GM12873 (cell line): Measurements from ENCODE around the gene ASPSCR1.

Source experiments
- TF ChIP-seq, protein P1 (sequence below): IDR thresholded peaks from 2 replicates; pipeline ENCODE4 v1.5.1; 2012; ENCODE audit warnings: low read depth, mild to moderate bottlenecking, moderate library complexity, low read length, control low read depth; ENCODE audit not compliant: insufficient read depth; ENCODE audit errors: missing control alignments

Gene ASPSCR1

DNA sequence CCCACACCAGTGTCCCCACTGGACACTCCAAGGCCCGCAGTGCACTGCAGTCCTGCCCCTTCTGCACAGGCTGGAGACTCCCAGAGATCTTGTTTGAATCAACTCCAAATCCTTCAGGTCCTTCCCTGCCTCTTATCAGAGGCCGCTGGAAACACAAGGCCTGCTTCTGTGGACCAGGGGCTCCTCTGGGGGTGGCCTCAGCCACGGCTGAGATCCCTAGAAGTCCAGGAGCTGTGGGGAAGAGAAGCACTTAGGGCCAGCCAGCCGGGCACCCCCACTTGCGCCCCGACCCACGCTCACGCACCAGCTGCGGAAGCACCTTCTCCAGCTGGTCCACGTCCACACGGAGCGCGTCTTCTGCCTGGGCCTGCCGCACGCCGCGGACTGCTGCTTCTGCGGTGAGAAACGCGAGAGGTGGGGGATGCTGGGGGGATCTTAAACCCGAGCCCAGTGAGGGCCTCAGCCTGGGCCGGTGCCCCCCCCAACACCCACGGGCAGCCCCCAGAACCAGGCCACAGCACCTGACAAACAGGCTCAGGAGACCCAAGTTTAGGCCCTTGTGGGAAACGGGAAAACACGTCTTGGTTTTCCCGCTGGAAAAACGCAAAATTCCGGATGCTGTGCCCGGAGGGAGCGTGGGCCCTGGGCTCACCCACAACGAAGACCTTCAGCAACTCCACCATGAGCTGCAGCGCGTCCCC is 41.7 kb downstream of the ASPSCR1 start:
- TF ChIP-seq, protein P1, sequence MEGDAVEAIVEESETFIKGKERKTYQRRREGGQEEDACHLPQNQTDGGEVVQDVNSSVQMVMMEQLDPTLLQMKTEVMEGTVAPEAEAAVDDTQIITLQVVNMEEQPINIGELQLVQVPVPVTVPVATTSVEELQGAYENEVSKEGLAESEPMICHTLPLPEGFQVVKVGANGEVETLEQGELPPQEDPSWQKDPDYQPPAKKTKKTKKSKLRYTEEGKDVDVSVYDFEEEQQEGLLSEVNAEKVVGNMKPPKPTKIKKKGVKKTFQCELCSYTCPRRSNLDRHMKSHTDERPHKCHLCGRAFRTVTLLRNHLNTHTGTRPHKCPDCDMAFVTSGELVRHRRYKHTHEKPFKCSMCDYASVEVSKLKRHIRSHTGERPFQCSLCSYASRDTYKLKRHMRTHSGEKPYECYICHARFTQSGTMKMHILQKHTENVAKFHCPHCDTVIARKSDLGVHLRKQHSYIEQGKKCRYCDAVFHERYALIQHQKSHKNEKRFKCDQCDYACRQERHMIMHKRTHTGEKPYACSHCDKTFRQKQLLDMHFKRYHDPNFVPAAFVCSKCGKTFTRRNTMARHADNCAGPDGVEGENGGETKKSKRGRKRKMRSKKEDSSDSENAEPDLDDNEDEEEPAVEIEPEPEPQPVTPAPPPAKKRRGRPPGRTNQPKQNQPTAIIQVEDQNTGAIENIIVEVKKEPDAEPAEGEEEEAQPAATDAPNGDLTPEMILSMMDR = no peak

DNA sequence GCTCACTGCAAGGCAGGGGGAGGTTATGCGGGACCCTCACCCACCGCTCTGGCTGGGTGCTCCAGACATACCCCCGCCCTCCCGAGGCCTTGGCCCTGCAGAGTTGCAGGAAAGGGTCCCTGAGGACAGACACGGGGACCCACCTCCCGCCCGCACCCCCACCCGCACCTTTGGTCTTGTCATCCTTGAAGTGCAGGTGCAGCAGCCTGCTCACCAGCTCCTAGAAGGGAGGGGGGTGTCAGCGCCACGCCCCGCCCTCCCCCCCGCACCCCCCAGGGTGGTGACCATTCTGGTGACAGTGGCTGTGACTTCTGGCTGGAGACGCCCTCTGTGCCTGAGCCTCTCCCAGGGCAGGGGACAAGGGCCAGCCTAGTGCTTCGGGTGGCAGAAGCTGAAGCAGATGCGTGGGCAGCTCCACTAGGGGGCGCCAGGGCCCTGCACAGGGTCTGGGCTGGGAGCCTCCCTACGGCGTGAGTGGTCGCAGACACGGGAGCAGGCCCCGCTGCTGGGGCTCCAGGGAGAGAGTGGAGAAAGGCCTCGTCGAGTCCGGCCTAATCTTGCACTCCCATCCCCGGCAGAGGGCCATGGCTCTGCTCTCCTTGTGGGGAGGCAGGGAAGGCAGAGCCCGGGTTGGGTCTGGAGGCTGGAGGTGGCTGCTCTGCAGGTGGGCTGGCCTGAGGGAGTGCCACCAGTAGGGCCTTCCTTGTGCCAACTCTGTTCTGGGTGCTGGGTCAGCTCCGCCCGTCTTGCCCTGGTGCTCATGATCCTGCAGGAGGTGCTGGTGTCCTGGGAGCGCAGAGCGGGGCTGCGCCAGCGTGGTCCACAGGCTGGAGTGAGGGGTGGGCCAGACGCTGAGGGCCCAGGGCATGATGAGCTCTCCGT is 42.5 kb downstream of the ASPSCR1 start:
- TF ChIP-seq, protein P1 = peak; percentile 93

DNA sequence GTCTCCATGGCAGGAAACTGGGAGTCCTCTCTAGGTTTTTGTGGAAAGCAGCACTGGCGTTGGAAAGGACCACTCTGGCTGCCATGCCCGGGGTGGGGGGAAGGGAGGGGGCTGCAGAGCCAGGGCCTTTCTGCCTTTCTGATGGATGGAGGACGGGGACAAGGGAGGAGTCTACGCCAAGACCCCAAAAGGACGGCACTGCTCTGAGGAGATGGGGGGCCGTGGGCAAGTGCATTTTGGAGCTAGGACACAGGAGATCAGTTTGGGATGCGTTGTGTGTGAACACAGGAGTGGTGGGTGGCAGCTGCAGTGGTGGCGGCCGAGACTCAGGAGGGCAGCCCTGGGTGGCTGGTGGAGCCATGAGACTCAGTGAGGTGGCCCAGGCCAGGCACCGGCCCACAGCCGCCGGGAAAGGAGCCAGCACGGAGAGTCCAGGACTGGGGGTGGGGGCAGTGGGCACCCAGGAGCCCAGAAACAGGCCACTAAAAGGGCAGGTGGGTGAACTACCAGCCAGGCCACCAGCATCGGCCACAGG is 43.2 kb downstream of the ASPSCR1 start:
- TF ChIP-seq, protein P1 = no peak

DNA sequence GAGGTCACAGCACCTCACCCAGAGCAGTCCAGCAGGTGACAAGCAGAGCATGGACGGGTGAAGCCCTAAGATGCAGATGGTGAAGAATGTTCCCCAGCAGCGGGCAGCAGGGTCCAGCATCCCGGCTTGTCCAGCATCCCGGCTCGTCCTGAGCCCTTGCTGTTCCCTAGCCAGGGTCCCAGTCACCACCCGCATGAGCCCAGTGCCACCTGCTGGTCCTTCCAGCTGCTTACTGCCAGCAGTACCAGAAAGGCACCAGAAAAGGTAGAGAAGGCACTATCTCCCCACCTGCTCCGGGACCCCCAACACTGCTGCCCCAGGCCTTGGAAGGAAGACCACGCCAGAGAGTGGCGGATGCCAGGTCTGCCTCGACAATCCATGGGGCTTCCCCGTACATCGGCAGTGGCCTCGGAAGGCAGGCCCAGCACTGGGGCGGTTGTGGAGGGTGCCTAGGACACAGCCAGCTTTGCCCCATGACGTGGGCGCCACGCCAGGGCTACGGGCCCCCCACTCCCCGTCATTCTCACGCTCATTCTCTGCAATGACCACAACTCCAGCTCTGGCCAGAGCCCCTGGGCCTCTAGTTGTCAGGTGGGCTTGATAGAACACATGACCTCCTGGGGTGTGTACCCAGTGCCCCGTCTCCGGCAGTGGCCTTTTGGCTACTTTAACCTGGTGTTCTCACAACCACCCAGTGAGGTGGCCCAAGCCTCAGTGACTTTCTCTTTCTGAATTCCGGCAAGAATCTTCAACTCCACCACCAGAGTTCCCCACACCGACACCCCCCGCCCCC is 43.9 kb downstream of the ASPSCR1 start:
- TF ChIP-seq, protein P1 = peak; percentile 76

DNA sequence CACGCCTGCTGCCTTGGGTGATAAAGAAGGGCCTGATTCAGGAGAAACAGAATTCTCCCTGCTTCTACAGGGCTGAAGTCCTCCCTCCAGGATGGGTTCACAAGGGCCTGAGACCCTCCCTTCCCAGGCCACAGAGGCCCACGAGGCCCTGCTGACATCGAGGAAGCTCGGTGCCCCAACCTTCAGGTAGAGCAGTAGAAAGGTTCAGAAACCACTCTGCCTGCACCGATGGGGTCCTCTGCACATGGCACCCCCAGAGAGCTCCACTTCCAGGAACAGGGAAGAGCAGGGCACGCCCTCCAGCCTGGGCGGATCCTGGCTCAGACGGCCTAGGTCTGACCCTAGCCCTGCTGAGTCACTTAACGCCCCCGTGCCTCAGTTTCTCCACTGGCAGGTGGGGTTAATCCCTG is 44.5 kb downstream of the ASPSCR1 start:
- TF ChIP-seq, protein P1 = no peak

DNA sequence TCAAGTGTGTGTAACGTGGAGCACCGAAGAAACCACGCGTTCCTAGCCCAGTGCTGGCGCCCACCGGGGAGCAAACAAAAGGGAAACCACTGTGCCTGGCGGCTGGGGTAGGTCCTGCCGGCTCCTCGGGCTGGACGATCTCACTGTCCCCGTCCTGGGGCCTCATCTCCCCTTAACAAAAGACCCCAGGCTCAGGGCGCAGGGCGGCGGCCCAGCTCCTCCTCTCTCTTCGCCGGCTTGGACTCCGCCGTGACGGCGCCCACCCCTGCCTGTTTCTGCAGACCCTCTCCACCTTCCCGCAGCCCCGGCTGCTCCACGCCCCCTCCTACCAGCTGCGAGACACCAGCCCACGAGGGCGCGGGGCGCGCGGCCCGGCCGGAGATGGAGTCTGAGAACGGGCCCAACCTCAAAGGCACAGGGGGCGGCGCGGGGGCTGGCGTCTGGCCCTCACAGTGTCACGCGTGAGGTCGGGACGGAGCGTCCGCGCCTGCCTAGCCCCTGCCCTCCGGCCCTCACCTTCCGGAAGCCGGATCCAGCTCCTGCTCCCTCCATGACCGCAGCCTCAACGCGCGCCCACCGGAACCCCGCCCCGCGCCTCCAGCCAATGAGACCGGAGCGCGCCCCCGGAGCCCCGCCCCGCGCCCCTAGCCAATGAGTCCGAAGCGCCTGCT is 45.0 kb downstream of the ASPSCR1 start, which contains the start of gene CENPX:
Gene CENPX (minus strand): TSS at position 569 of the 671 bp plus-strand sequence. CDS start 17 bp downstream, at position 552.
- TF ChIP-seq, protein P1 = no peak
